ENCODE results near the gene TAOK2.
A peak's percentile ranks its signal among the peaks of the same experiment; 100 is the strongest.
"Not testable (repeated sequence)": the region's sequence is repeated elsewhere in the genome, so short reads cannot be mapped to it uniquely, and the experiment has no call there.

Gene TAOK2

DNA sequence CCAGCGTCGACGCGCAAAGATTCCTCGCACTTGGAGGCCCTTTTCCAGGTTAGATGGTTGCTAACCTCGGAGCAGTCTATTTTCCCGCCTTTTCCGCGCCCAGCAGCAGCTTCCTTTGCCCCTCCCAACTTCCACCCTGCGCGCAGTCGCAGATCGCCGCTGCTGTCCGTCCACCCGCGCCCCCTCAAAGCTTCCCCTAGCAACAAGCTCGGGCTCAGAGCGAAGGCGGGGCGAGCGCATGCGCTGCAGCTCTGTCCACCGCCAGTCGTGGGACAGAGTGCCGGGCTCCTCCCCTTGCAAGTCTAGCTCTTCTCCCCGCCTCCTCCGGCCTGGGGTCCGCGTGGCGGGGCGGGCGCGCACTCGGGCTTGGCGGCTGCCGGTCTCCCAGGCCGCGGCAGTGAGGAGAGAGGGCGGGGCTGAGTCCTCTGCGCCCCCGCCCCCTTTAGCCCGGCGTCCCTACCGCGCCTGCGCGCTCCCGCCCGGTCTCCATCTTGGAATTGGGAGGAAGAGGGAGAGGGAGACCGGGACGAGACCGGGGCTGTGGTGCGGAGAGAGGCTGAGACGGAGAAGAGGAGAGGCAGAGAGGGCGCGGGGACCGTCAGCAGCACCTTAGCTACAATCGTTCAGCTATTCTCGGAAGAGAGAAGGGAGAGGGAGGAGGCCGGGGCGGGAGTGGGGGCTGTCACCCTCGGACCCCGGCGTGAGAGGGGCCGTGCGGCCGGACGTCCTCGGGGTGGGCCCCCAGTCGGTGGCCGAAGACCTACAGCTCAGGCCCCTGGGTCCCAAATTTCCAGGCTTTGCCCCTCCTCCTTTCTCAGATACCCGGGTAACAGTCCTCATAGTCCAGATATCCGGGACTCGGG is at the start of gene TAOK2:
TSS of gene TAOK2 (plus strand) at position 485 of the 863 bp plus-strand sequence. CDS start 3,905 bp downstream, outside the sequence.
- peak; percentile 96 for DNase-seq (ENCODE audit: low spot score)

DNA sequence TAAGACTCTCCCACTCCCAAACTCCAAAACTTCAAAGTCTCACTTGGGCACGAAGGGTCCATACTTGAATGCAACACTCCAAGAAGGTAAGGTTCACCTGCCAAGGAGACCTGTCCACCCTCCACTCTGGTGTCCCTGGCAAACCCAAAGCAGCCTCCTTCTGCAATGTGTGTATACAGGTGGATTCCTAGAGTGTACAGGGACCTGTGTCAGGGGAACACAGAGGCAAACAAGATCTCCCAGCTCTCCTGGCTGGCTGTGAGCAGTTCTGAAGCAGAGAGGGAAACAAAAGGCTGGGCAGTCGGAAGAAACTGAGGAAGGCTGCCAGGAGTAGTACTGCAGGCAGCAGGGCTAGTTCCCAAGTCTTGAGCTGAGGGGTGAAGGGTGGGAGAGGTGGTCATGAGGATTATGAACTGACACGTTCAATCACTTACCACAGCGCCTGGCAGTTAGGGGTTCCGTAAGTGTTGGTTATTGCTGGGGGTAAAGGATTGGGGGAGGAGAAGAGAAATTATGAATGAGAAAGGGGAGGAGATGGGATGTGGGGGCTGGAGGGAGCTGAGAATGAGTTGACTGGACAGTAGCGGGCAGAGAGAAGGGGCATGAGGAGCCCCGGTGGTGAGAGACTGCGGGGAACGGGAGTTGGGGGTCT is 48.4 kb upstream of the TAOK2 start:
- no peak for DNase-seq (ENCODE audit: low spot score)

DNA sequence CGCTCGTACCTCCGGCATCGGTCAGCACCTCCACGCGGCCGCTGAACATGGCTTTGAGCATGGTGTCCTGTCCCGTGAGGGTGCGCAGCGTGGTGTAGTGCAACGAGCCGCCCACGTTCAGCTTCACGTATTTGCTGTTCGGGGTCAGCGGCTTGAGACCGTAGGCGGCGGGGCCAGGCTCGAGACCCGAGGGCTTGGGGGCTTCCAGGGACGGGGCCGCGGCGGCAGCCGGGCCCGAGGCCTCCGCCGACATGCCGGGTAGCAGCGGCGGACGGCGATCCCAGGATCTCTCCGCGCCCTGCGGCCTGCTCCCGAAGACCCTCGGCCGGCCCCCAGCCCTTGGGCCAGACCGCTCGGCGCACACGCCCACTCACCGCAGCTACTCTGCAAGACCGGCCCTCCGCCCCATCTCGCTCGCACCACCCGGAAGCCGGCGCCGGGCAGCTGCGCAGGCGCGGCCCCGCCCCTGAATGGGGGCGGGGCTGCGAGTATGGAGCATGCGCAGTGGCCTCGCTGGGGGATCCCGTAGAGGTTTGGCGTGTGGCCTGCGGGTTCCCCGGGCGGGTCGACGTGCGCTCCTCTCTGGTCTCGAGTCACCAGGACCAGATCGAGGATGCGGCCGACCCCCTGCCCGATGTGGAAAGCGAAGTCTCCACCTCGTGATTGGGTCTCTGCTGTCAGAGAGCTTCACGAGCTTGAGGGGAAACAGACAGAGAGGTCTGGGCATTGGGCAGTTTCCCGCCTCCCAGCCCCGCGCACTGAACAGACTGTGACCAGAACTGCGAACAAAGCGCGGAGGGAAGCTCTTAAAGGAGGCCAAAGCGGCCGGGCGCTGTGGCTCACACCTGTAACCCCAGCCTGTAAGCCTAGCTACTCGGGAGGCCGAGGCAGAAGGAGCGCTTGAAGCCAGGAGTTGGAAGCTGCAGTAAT is 47.6 kb upstream of the TAOK2 start, which contains the start of gene KCTD13:
TSS of gene KCTD13 (minus strand) at position 446 of the 930 bp plus-strand sequence. CDS start at position 253, 193 bp downstream.
- peak; percentile 84 for DNase-seq (ENCODE audit: low spot score)

DNA sequence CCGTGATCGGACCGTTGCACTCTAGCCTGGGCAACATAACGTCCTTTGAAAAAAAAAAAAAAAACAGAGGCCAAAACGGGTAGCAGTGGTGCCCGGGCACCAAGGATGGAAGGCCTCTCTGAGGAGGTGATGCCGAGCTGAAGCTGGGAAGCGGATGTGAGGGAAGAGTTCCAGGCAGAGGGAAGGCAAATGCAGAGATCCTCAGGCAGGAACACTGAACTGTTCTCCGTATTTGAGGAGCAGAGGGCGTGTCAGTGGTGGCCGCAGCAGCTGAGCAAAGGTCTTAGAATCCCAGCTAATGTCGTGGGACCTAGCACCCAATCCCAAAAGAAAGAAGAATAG is 47.0 kb upstream of the TAOK2 start:
- peak; percentile 41 for DNase-seq (ENCODE audit: low spot score)

DNA sequence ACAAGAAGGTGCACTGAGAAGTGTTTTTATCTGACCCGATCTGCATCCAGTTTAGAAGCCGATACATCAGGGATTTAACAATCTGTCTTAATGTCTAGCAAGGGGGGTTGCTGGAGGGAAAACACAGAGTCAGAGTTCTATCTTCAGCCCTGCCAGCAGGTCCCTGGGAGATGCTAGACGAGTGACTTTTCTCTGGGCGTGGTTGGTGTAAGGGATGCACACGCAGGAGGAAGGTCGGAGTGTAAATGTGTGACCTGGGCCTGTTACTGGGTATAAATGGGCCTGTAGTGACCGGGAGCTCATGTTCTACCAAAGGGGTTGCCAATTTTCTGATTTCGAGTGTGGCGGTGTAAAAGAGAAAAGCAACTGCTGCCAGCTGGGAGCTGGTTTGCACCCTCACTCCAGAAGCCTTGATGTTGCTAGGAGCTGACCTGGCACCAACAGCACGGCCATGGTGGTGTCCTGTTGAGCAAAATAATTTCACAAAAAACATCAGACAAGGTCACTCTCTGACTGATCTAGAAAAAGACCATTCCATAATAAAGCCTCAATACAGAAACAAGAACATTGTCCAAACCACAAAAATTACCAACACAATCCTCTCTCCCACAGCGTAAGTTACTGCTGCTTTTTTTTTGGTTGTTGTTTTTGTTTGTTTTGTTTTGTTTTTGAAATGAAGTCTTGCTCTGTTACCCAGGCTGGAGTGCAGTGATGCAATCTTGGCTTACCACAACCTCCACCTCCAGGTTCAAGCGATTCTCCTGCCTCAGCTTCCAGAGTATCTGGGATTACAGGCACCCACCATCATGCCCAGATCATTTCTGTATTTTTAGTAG is 46.4 kb upstream of the TAOK2 start:
- no peak for DNase-seq (ENCODE audit: low spot score)

DNA sequence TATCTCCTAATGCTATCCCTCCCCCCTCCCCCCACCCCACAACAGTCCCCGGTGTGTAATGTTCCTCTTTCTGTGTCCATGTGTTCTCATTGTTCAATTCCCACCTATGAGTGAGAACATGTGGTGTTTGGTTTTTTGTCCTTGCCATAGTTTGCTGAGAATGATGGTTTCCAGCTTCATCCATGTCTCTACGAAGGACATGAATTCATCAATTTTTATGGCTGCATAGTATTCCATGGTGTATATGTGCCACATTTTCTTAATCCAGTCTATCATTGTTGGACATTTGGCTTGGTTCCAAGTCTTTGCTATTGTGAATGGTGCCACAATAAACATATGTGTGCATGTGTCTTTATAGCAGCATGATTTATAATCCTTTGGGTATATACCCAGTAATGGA is 41.9 kb upstream of the TAOK2 start:
- not testable (repeated sequence) for DNase-seq (ENCODE audit: low spot score)

DNA sequence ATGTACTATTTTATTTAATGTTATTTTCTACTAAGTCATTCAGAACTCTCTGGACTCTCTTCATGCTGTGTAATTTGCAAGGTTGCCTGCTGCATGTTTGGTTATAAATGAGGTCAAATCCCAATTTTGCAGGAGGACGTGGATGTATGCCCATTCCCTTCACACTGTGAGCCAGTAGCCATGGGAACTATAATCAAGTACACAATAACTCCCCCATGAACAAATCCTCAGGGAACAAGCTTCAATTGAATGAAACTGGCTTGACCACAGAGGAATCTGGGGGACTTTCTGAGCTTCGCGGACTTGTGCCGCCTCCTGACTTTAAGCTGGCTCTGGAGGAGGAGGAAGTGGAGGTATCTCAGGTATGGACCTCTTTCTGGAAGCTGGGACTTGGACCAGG is 33.0 kb upstream of the TAOK2 start:
- DNase-seq (ENCODE audit: low spot score): no peak

DNA sequence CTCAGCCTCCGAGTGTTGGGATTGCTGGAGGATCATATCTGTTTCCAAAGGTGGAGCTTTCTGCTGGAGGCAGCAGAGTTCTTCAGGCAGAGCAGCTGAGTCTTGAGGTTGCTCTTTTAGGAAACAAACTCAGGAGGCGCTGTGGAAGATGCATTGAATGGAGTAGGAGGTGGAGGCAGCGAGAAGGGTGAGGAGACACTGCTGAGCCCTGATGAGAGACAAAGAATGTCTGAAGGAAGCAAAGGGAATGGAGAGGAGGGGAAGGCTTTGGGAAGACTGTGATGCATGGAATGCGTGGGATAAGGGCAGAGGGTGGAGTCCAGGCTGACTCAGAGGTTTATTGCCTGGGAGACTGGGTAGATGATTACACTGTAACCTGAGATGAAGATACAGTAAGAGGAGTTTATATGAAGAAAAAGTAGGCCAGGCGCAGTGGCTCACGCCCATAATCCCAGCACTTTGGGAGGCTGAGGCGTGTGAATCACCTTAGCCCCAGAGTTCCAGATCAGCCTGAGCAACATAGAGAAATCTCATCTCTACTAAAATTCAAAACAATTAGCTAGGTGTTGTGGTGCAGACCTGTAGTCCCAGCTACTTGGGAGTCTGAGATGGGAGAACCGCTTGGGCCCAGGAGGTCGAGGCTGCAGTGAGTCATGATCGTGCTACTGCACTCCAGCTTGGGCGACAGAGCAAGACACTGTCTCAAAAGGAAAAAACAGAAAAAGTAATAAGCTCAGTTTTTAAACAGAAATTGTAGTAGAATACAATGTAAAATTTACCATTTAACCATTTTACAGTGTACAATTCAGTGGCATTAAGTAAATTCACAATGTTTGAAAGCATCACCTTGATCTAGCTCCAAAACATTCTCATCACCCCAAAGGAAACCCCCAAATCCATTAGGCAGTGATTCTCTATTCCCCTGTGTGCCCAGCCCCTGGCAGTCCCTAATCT is 29.5 kb upstream of the TAOK2 start:
- DNase-seq (ENCODE audit: low spot score): peak; percentile 95

DNA sequence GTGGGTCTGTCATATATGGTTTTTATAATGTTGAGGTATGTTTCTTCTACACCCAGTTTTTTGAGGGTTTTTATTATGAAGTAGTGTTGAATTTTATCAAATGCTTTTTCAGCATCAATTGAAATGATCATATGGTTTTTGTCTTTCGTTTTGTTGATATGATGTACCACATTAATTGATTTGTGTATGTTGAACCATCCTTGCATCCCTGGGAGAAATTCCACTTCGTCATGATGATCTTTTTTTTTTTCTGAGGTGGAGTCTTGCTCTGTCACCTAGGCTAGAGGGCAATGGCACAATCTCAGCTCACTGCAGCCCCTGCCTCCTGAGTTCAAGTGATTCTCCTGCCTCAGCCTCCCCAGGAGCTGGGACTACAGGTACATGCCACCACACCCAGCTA is 25.8 kb upstream of the TAOK2 start:
- DNase-seq (ENCODE audit: low spot score): no peak

DNA sequence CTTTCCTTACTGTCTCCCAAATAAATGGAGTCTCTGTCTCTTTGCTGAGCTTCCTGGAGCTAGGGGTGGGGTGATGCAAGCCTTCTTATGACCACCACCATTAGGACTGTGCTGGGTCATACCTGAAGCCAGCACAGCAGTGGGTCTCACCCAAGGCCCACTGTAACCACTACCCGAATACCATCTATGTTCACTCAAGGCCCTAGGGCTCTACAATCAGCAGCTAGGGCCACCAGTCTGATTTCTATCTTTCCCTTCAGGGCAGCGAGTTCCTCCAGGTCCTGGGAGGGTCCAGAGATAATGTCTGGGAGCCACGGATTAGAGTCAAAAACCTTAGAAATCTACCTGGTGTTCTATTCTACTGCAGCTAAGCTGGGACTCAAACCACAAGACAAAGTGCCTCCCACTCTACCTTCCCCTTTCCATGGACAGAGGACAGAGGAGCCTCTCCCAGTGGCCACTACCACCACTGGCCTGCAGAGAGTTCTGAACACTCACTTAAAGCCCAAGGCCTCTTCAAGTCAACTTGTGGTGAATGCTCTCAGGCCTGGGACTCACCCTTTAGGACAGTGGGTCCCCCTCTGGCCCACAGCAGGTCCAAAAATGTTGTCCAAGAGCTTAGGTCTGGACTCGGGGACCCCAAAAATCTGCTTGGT is 22.7 kb upstream of the TAOK2 start:
- DNase-seq (ENCODE audit: low spot score): no peak

DNA sequence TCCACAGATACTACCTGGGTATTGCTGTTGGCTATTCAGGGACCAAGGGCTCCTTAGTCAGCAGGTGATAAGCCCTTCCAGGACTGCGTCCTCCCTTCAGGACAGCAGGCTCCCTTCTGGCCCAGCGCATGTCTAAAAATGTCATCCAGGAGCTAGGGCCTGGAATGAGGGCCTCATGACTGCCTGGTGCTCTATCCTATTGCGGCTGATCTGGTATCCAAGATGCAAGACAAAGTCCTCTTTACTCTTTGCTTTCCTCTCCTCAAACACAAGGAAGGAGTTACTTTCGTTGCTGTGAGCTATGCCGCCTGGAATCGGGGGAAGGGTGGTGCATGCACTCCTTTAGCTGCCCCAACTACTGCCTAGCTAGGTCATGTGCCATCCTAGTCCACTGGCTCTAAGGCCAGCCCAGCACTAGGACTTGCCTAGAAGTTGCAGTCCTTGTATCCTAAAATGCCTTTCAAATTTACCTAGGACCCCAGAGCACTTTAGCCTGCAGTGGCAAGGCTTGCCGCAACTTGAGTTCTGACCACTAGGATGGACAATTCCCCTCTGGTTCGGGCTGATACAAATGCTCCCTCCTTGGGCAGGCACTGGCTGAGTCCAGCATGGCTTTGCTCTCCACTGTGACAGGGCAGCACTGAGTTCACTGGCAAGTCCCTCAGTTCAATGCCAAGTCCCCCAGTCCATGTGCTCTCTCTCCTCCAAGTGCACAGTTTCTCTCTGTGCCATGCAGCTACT is 21.9 kb upstream of the TAOK2 start:
- no peak for DNase-seq (ENCODE audit: low spot score)

DNA sequence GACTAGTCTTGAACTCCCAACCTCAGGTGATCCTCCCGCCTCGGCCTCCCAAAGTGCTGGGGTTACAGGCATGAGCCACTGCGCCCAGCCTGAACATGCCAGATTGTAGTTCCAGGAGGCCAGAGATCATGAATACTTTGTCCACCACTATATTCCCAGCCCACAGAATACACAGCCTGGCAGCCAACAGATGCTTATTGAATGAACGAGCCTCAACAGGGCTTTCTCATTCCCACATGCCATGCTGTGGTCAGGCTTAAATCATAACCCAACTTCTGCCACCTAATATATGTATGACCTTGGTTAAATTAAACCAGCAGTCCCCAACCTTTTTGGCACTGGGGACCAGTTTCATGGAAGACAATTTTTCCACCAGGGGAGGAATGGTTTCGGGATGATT is 14.9 kb upstream of the TAOK2 start:
- no peak for DNase-seq (ENCODE audit: low spot score)

DNA sequence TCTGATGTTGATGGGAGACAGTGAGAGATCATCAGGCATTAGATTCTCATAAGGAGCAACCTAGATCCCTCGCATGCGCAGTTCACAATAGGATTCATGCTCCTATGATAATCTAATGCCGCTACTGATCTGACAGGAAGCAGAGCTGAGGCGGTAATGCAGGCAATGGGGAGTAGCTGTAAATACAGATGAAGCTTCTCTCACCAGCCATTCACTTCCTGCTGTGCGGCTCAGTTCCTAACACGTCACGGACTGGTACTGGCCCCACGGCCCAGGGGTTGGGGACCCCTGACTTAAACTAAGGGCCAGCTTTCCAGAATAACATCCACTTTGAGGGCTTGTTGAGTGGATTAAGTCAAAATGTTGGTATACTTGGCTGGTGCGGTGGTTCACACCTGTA is 14.4 kb upstream of the TAOK2 start:
- DNase-seq (ENCODE audit: low spot score): no peak

DNA sequence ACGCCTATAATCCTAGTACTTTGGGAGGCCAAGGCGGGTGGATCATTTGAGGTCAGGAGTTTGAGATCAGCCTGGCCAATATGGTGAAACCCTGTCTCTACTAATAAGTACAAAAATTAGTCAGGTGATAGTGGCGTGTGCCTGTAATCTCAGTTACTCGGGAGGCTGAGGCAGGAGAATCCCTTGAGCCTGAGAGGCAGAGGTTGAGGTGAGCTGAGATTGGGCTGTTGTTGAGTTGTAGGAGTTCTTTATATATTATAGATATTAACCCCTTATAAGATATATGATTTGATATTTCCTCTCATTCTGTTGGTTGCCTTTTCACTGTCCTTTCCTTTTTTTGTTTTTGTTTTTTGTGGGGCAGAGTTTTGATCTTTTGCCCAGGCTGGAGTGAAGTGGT is 13.8 kb upstream of the TAOK2 start:
- not testable (repeated sequence) for DNase-seq (ENCODE audit: low spot score)

DNA sequence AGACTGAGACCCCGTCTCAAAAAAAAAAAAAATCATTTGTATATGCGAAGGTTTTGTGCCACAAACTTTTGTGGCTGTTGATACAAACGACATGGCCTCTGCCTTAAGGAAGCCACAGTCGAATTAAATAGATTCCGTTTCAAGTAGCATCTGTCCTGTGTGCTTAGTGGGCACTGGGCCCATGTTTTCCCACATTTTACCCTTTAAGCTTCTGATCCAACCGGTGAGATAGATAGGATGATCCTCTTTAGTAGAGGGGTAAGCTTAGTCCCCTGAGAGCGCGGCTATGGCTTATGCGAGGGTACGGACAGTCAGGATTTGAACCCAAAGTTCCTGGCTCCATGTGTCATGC is 12.6 kb upstream of the TAOK2 start:
- DNase-seq (ENCODE audit: low spot score): no peak

DNA sequence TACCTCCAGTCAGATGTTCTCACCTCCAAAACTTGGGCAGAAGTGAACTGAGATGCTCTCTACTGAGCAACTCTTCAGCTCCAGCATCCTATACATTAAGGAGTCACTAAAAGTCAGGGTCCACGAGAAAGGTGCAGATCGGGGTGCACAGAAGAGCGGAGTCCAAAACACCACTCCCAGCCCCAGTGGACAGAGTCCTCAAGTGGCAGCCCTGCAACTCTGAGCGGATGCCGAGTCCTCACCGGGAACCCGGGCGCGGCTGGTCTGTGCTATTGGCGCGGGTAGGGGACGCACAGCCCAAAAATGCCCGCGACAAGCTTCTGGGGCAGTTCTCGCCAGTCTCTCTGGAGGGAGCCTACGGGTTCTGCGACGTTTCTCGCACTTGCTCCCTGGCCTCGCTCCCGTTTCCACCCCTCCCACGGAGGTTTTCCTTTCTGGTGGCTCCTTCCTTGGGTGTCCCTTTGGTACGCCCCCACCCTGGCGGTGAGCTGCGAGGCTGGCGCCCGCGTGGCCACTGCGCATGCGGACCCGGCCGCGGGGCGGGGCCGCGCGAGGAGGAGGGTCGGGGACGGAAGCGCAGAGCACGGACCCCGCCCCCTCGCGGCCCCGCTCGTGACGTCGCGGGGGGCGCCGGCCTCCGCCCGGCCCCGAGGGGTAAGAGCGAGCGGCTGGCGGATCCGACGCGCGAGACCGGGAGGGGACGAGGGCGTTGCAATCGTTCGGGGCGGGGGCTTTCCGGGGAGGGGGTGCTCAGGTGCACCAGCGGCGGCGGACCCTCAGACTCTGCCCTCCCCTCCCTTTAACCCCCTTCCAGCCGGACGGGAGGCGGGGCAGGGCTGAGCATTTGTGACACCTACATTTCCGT is 12.0 kb upstream of the TAOK2 start, which contains the start of gene TMEM219:
TSS of gene TMEM219 (plus strand) at position 601 of the 865 bp plus-strand sequence. CDS start 1,065 bp downstream, outside the sequence.
- peak; percentile 92 for DNase-seq (ENCODE audit: low spot score)

DNA sequence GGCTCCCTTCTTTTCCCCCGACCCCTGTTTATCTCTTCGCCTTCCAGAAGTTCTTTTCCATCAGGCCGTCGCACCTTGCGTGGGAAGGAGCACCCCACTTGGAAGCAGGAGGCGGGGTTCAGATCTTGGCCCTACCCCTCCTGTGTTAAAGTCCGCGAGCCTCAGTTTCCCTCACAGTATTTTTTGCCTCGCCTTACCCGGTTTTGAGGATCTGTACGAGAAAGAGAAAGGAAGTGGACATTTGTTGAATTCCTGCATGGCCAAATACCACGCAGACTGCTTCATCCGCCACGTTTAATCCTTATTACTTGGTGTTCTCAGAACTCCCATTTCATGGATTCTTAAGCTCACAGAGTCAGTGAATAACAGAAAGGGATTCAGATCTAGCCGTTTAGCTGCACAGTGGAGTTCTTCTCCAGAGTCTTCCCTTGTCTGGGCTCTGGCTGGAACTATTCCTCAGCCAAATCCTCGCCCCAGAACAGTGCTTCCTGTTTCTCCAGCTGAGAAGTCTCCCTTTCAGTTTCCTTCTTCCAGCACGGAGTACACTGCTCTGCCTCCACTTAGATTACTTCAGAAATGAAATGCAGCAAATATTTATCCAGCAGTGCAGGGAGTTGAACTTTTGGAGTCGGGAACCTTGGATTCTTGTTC is 11.2 kb upstream of the TAOK2 start:
- DNase-seq (ENCODE audit: low spot score): no peak

Measured in LoVo (cell line).